ENCODE data around the gene COMMD1. TPM values are rescaled to one million over a fixed set of nuclear protein-coding genes. Genes with fewer than 3 reads are reported as not detected.
"Not testable (repeated sequence)": the region's sequence is repeated elsewhere in the genome, so short reads cannot be mapped to it uniquely, and the experiment has no call there.

COMMD1 gene
- total and polyA plus RNA-seq, 4 donors: 43.1 to 73.0 (median 57.2) TPM

GRCh38 chr2:62004428-62004827, 99.0 kb downstream of the COMMD1 start:
- not testable (repeated sequence) for H3K4me1 ChIP-seq (ENCODE audit: control insufficient read depth, insufficient read depth, low read length); H3K27me3 ChIP-seq (ENCODE audit: control insufficient read depth, insufficient read depth, low read length); H3K36me3 ChIP-seq (ENCODE audit: control insufficient read depth, insufficient read depth, low read length); H3K27ac ChIP-seq (ENCODE audit: low read depth, low read length); H3K4me3 ChIP-seq (ENCODE audit: low read depth, low read length); DNase-seq (ENCODE audit: low read depth in 4 of 6, low spot score in 6 of 6); H3K9me3 ChIP-seq (ENCODE audit: control insufficient read depth, insufficient read depth, low read length)
- WGBS (ENCODE audit: insufficient coverage): no CpG with 5 or more reads among the region's 5 CpGs

- H3K36me3 ChIP-seq (ENCODE audit: control insufficient read depth, insufficient read depth, low read length): no peaks in the 10 kb centered on the region
- no peaks in the 10 kb centered on the region for H3K4me1 ChIP-seq (ENCODE audit: control insufficient read depth, insufficient read depth, low read length)
- H3K27ac ChIP-seq (ENCODE audit: low read depth, low read length): no peak overlapping the region
- no peaks in the 10 kb centered on the region for H3K27me3 ChIP-seq (ENCODE audit: control insufficient read depth, insufficient read depth, low read length)
- no peaks in the 10 kb centered on the region for H3K9me3 ChIP-seq (ENCODE audit: control insufficient read depth, insufficient read depth, low read length)
- WGBS (ENCODE audit: insufficient coverage): no CpG with 5 or more reads among the region's 3 CpGs
- DNase-seq (ENCODE audit: low read depth in 4 of 6, low spot score in 6 of 6): no peak
- H3K4me3 ChIP-seq (ENCODE audit: low read depth, low read length): no peak overlapping the region
Measured at GRCh38 chr2:62007555-62007954, 102.1 kb downstream of the COMMD1 start.

- no peaks in the 10 kb centered on the region for H3K27me3 ChIP-seq (ENCODE audit: control insufficient read depth, insufficient read depth, low read length)
- WGBS (ENCODE audit: insufficient coverage): 85% methylated on average over 2 of the region's 3 CpGs
Measured at GRCh38 chr2:62010632-62011256, 105.3 kb downstream of the COMMD1 start.

GRCh38 chr2:62013641-62014040, 108.2 kb downstream of the COMMD1 start:
- Histone ChIP-seq H3K27me3 (ENCODE audit: control insufficient read depth, insufficient read depth, low read length) (no peaks in the 10 kb centered on the region), H3K36me3 (ENCODE audit: control insufficient read depth, insufficient read depth, low read length) (no peaks in the 10 kb centered on the region), H3K27ac (ENCODE audit: low read depth, low read length) (no peak overlapping the region), H3K4me1 (ENCODE audit: control insufficient read depth, insufficient read depth, low read length) (peaks cover 6% of the 10 kb centered on the region), H3K4me3 (ENCODE audit: low read depth, low read length) (no peak overlapping the region), H3K9me3 (ENCODE audit: control insufficient read depth, insufficient read depth, low read length) (no peaks in the 10 kb centered on the region)
- DNase-seq (ENCODE audit: low read depth in 4 of 6, low spot score in 6 of 6): no peak

More at GRCh38 chr2:62010632-62011256, 105.3 kb downstream of the COMMD1 start:
- no peaks in the 10 kb centered on the region for H3K36me3 ChIP-seq (ENCODE audit: control insufficient read depth, insufficient read depth, low read length)
- no peak for DNase-seq (ENCODE audit: low read depth in 4 of 6, low spot score in 6 of 6)
- no peak overlapping the region for H3K4me3 ChIP-seq (ENCODE audit: low read depth, low read length)
- peaks cover 6% of the 10 kb centered on the region for H3K4me1 ChIP-seq (ENCODE audit: control insufficient read depth, insufficient read depth, low read length)
- no peak overlapping the region for H3K27ac ChIP-seq (ENCODE audit: low read depth, low read length)
- H3K9me3 ChIP-seq (ENCODE audit: control insufficient read depth, insufficient read depth, low read length): no peaks in the 10 kb centered on the region

- WGBS (ENCODE audit: insufficient coverage): 12% methylated on average over 2 of the region's 2 CpGs
- H3K36me3 ChIP-seq (ENCODE audit: control insufficient read depth, insufficient read depth, low read length): no peaks in the 10 kb centered on the region
- no peak overlapping the region for H3K4me3 ChIP-seq (ENCODE audit: low read depth, low read length)
- peak; percentile 62 to 98 (median 83) for DNase-seq (ENCODE audit: low read depth in 4 of 6, low spot score in 6 of 6)
- H3K27me3 ChIP-seq (ENCODE audit: control insufficient read depth, insufficient read depth, low read length): no peaks in the 10 kb centered on the region
- no peak overlapping the region for H3K27ac ChIP-seq (ENCODE audit: low read depth, low read length)
- peaks cover 6% of the 10 kb centered on the region for H3K4me1 ChIP-seq (ENCODE audit: control insufficient read depth, insufficient read depth, low read length)
- H3K9me3 ChIP-seq (ENCODE audit: control insufficient read depth, insufficient read depth, low read length): no peaks in the 10 kb centered on the region
Measured at GRCh38 chr2:62014102-62014501, 108.6 kb downstream of the COMMD1 start.

DNA sequence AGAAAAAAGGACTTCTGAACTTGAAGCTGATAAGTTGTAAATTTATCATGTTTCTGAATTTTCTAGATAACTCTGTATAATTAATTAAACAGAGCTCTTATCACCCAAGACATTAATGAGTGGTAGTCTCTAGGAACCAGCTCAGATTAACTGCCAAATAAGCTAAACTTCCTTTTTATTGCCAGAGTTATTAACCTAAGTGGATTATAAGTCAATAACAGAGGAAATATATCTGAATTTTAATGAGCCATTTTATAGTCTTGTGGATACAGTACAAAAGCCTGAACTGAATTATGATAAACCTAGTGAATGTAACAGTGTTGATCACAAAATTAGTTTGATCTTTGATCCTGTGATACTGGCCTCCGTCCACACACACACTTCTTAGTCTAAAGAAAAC, 111.5 kb downstream of the COMMD1 start:
- H3K4me1 ChIP-seq (ENCODE audit: control insufficient read depth, insufficient read depth, low read length): peaks cover 6% of the 10 kb centered on the region
- 60% methylated on average over 1 of the region's 1 CpG for WGBS (ENCODE audit: insufficient coverage)
- DNase-seq (ENCODE audit: low read depth in 4 of 6, low spot score in 6 of 6): peak in 1 of 6 donors; percentile 47
- no peak overlapping the region for H3K27ac ChIP-seq (ENCODE audit: low read depth, low read length)
- no peaks in the 10 kb centered on the region for H3K27me3 ChIP-seq (ENCODE audit: control insufficient read depth, insufficient read depth, low read length)
- no peaks in the 10 kb centered on the region for H3K36me3 ChIP-seq (ENCODE audit: control insufficient read depth, insufficient read depth, low read length)
- no peaks in the 10 kb centered on the region for H3K9me3 ChIP-seq (ENCODE audit: control insufficient read depth, insufficient read depth, low read length)
- H3K4me3 ChIP-seq (ENCODE audit: low read depth, low read length): no peak overlapping the region

- no peaks in the 10 kb centered on the region for H3K36me3 ChIP-seq (ENCODE audit: control insufficient read depth, insufficient read depth, low read length)
- 92% methylated on average over 3 of the region's 3 CpGs for WGBS (ENCODE audit: insufficient coverage)
- no peaks in the 10 kb centered on the region for H3K9me3 ChIP-seq (ENCODE audit: control insufficient read depth, insufficient read depth, low read length)
- H3K27ac ChIP-seq (ENCODE audit: low read depth, low read length): no peak overlapping the region
- no peak for DNase-seq (ENCODE audit: low read depth in 4 of 6, low spot score in 6 of 6)
- H3K4me1 ChIP-seq (ENCODE audit: control insufficient read depth, insufficient read depth, low read length): no peaks in the 10 kb centered on the region
- H3K27me3 ChIP-seq (ENCODE audit: control insufficient read depth, insufficient read depth, low read length): no peaks in the 10 kb centered on the region
- no peak overlapping the region for H3K4me3 ChIP-seq (ENCODE audit: low read depth, low read length)
Measured at GRCh38 chr2:62029910-62030309, 124.4 kb downstream of the COMMD1 start.

DNA sequence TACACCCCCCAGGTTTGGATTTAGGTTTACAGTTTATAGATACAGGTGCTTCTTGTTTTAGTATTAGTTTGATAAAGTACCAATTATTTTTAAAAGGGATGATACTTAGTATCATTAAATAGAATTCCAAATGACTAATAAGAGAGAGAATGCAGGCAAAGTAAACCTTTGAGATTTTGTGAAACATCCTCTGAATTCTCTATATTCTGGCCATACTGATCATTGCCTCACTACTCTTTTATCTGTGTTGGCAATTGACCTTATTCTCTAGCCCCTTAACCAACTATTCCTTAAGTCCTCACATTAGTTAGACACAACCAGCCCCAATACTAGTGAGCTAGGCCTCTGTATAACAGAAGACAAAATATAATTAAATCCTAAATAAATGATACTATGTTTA, 125.4 kb downstream of the COMMD1 start:
- H3K27me3 ChIP-seq (ENCODE audit: control insufficient read depth, insufficient read depth, low read length): no peaks in the 10 kb centered on the region
- no peaks in the 10 kb centered on the region for H3K4me1 ChIP-seq (ENCODE audit: control insufficient read depth, insufficient read depth, low read length)
- H3K27ac ChIP-seq (ENCODE audit: low read depth, low read length): no peak overlapping the region
- H3K9me3 ChIP-seq (ENCODE audit: control insufficient read depth, insufficient read depth, low read length): no peaks in the 10 kb centered on the region
- H3K36me3 ChIP-seq (ENCODE audit: control insufficient read depth, insufficient read depth, low read length): no peaks in the 10 kb centered on the region
- DNase-seq (ENCODE audit: low read depth in 4 of 6, low spot score in 6 of 6): no peak
- no peak overlapping the region for H3K4me3 ChIP-seq (ENCODE audit: low read depth, low read length)

GRCh38 chr2:62032096-62032495, 126.6 kb downstream of the COMMD1 start:
- no peaks in the 10 kb centered on the region for H3K4me1 ChIP-seq (ENCODE audit: control insufficient read depth, insufficient read depth, low read length)
- H3K27me3 ChIP-seq (ENCODE audit: control insufficient read depth, insufficient read depth, low read length): no peaks in the 10 kb centered on the region
- 100% methylated on average over 4 of the region's 5 CpGs for WGBS (ENCODE audit: insufficient coverage)
- H3K27ac ChIP-seq (ENCODE audit: low read depth, low read length): no peak overlapping the region
- no peaks in the 10 kb centered on the region for H3K36me3 ChIP-seq (ENCODE audit: control insufficient read depth, insufficient read depth, low read length)
- H3K9me3 ChIP-seq (ENCODE audit: control insufficient read depth, insufficient read depth, low read length): no peaks in the 10 kb centered on the region
- no peak for DNase-seq (ENCODE audit: low read depth in 4 of 6, low spot score in 6 of 6)
- H3K4me3 ChIP-seq (ENCODE audit: low read depth, low read length): no peak overlapping the region

DNA sequence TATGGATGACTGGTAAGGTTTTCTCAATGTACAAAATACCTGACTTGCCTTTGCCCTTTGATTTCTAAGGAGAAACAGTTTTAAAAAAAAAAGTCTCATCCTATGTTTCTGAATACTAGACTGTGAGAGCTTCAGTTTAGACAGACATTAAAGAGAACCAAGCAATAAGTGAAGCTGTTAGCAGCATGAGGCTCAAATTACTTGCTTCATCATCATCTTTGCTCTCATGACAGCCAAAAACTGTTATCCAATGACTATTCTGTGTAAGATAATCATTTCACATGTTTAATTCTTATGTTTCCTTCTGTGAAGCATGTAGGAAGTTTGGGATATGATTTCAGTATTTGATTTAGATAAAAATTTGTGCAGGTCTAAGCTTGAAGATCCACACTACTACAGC, 129.2 kb downstream of the COMMD1 start:
- no peak overlapping the region for H3K27ac ChIP-seq (ENCODE audit: low read depth, low read length)
- H3K27me3 ChIP-seq (ENCODE audit: control insufficient read depth, insufficient read depth, low read length): no peaks in the 10 kb centered on the region
- no peak for DNase-seq (ENCODE audit: low read depth in 4 of 6, low spot score in 6 of 6)
- H3K36me3 ChIP-seq (ENCODE audit: control insufficient read depth, insufficient read depth, low read length): no peaks in the 10 kb centered on the region
- H3K4me3 ChIP-seq (ENCODE audit: low read depth, low read length): no peak overlapping the region
- no peaks in the 10 kb centered on the region for H3K4me1 ChIP-seq (ENCODE audit: control insufficient read depth, insufficient read depth, low read length)
- no peaks in the 10 kb centered on the region for H3K9me3 ChIP-seq (ENCODE audit: control insufficient read depth, insufficient read depth, low read length)

All from spinal cord (tissue), 10 donors.